Suprapubic skin (tissue), 4 donors: ENCODE measurements around the gene PLA2G3. TPM values are rescaled to one million over a fixed set of nuclear protein-coding genes. Genes with fewer than 3 reads are reported as not detected.

ENCODE experiments used
- DNase-seq, 2 donors: peaks; one replicate each; pipeline ENCODE4 v3.0.0-alpha.2; 2019; ENCODE audit warnings: low spot score in 2 of 2
- H3K27ac ChIP-seq: fragments of 200-600 bp; sonication (generic); one replicate; pipeline ENCODE4 v1.5.1; 2019
- H3K27me3 ChIP-seq: fragments of 200-600 bp; sonication (generic); one replicate; pipeline ENCODE4 v1.5.1; 2019
- H3K36me3 ChIP-seq: fragments of 200-600 bp; sonication (generic); one replicate; pipeline ENCODE4 v1.5.1; 2019
- H3K4me1 ChIP-seq: fragments of 200-600 bp; sonication (generic); one replicate; pipeline ENCODE4 v1.5.1; 2019
- H3K4me3 ChIP-seq: fragments of 200-600 bp; sonication (generic); one replicate; pipeline ENCODE4 v1.5.1; 2019; ENCODE audit warnings: mild to moderate bottlenecking
- H3K9me3 ChIP-seq: fragments of 200-600 bp; sonication (generic); one replicate; pipeline ENCODE4 v1.5.1; 2019
- CTCF ChIP-seq, 2 donors: fragments of 200-600 bp in 1 of 2; fragments of 450-650 bp in 1 of 2; sonication (generic) in 1 of 2; IDR thresholded peaks; one replicate each; pipeline ENCODE4 v1.5.1; 2016 to 2019; ENCODE audit warnings: antibody characterized with exemption in 2 of 2, mild to moderate bottlenecking in 1 of 2, moderate library complexity in 1 of 2
- EP300 ChIP-seq: sonication (generic); formaldehyde crosslinking; IDR thresholded peaks from one replicate; pipeline ENCODE4 v1.6.1; 2017; ENCODE audit warnings: antibody characterized with exemption
- POLR2A ChIP-seq, 2 donors: fragments of 450-650 bp; IDR thresholded peaks; one replicate each; pipeline ENCODE4 v1.6.1; 2017; ENCODE audit warnings: antibody characterized with exemption in 2 of 2, mild to moderate bottlenecking in 2 of 2, moderate library complexity in 2 of 2
- POLR2AphosphoS5 ChIP-seq, 3 donors: sonication (generic); formaldehyde crosslinking; IDR thresholded peaks; one replicate each; pipeline ENCODE4 v1.6.1; 2017; ENCODE audit warnings: antibody characterized with exemption in 3 of 3
- WGBS: methylation state at CpG from one replicate; pipeline ENCODE4 v1.1.5; 2018; 5-methylcytosine and 5-hydroxymethylcytosine counted together
- total RNA-seq, 4 donors: library from RNA; depleted of rRNA; stranded (reverse); fragments of >200 nt; gene quantifications; one replicate each; pipeline ENCODE4 v1.1.0, GENCODE V29; 2016

Gene PLA2G3
- total RNA-seq, 4 donors from 2014 or later = 3.1 to 9.5 (median 7.6) TPM

GRCh38 chr22:31141551-31141950, 1.2 kb upstream of the PLA2G3 start:
- no peaks in the 10 kb centered on the region for H3K36me3 ChIP-seq
- 79% methylated on average over 2 of the region's 2 CpGs for WGBS
- no peak for DNase-seq
- peaks cover 34% of the 10 kb centered on the region for H3K4me1 ChIP-seq
- TF ChIP-seq CTCF (IDR thresholded peaks at IDR 0.05) (no peak), POLR2AphosphoS5 (IDR thresholded peaks at IDR 0.05) (no peak), EP300 (no peak), POLR2A (IDR thresholded peaks at IDR 0.05) (no peak)
- no peaks in the 10 kb centered on the region for H3K9me3 ChIP-seq
- H3K27ac ChIP-seq = no peak overlapping the region
- peaks cover 18% of the 10 kb centered on the region for H3K27me3 ChIP-seq
- no peak overlapping the region for H3K4me3 ChIP-seq

GRCh38 chr22:31140746-31141145, 438 bp upstream of the PLA2G3 start:
- Histone ChIP-seq H3K4me3 (no peak overlapping the region), H3K27me3 (peaks cover 18% of the 10 kb centered on the region), H3K9me3 (no peaks in the 10 kb centered on the region), H3K36me3 (no peaks in the 10 kb centered on the region), H3K4me1 (peaks cover 34% of the 10 kb centered on the region), H3K27ac (no peak overlapping the region)
- DNase-seq = no peak
- TF ChIP-seq EP300 (no peak), CTCF (IDR thresholded peaks at IDR 0.05) (no peak), POLR2A (IDR thresholded peaks at IDR 0.05) (no peak), POLR2AphosphoS5 (IDR thresholded peaks at IDR 0.05) (no peak)
- WGBS = 33% methylated on average over 1 of the region's 5 CpGs

GRCh38 chr22:31139066-31139465, 1.2 kb downstream of the PLA2G3 start:
- Histone ChIP-seq H3K4me1 (peaks cover 34% of the 10 kb centered on the region), H3K27me3 (peaks cover 18% of the 10 kb centered on the region), H3K36me3 (no peaks in the 10 kb centered on the region), H3K9me3 (no peaks in the 10 kb centered on the region), H3K27ac (no peak overlapping the region), H3K4me3 (no peak overlapping the region)
- 53% methylated on average over 3 of the region's 3 CpGs for WGBS
- no peak for DNase-seq
- TF ChIP-seq EP300 = no peak

- TF ChIP-seq POLR2AphosphoS5 (IDR thresholded peaks at IDR 0.05) = no peak
- no peak for TF ChIP-seq POLR2A (IDR thresholded peaks at IDR 0.05)
- no peak for TF ChIP-seq EP300
- no peak for TF ChIP-seq CTCF (IDR thresholded peaks at IDR 0.05)
- DNase-seq = no peak
- Histone ChIP-seq H3K36me3 (no peaks in the 10 kb centered on the region), H3K4me3 (no peak overlapping the region), H3K9me3 (no peaks in the 10 kb centered on the region), H3K4me1 (peaks cover 31% of the 10 kb centered on the region), H3K27ac (no peak overlapping the region), H3K27me3 (peaks cover 18% of the 10 kb centered on the region)
- WGBS = 60% methylated on average over 2 of the region's 10 CpGs
Measured at GRCh38 chr22:31138126-31138525, 2.2 kb downstream of the PLA2G3 start.

GRCh38 chr22:31137721-31138120, 2.6 kb downstream of the PLA2G3 start:
- TF ChIP-seq POLR2A (IDR thresholded peaks at IDR 0.05) = no peak
- TF ChIP-seq CTCF (IDR thresholded peaks at IDR 0.05) = no peak
- TF ChIP-seq POLR2AphosphoS5 (IDR thresholded peaks at IDR 0.05) = no peak
- no peak for TF ChIP-seq EP300
- H3K27me3 ChIP-seq = peaks cover 18% of the 10 kb centered on the region
- H3K9me3 ChIP-seq = no peaks in the 10 kb centered on the region
- no peak overlapping the region for H3K27ac ChIP-seq
- H3K4me3 ChIP-seq = no peak overlapping the region
- WGBS = 100% methylated on average over 1 of the region's 10 CpGs
- H3K4me1 ChIP-seq = peaks cover 27% of the 10 kb centered on the region
- H3K36me3 ChIP-seq = no peaks in the 10 kb centered on the region
- DNase-seq = no peak

- no peaks in the 10 kb centered on the region for H3K9me3 ChIP-seq
- 97% methylated on average over 8 of the region's 16 CpGs for WGBS
- peaks cover 18% of the 10 kb centered on the region for H3K27me3 ChIP-seq
- no peak for DNase-seq
- H3K4me1 ChIP-seq = peaks cover 20% of the 10 kb centered on the region
- TF ChIP-seq POLR2AphosphoS5 (IDR thresholded peaks at IDR 0.05) (no peak), EP300 (no peak), POLR2A (IDR thresholded peaks at IDR 0.05) (no peak), CTCF (IDR thresholded peaks at IDR 0.05) (no peak)
- no peaks in the 10 kb centered on the region for H3K36me3 ChIP-seq
- H3K4me3 ChIP-seq = no peak overlapping the region
- H3K27ac ChIP-seq = no peak overlapping the region
Measured at GRCh38 chr22:31136711-31137110, 3.6 kb downstream of the PLA2G3 start.
